HEK293T (cell line): ENCODE measurements around the gene S1PR4.
"Not testable (repeated sequence)": the region's sequence is repeated elsewhere in the genome, so short reads cannot be mapped to it uniquely, and the experiment has no call there.

Source experiments
- BHLHE40 ChIP-seq: fragments of 450-650 bp; IDR thresholded peaks from 2 replicates; pipeline ENCODE4 v1.6.1; 2016; ENCODE audit warnings: mild to moderate bottlenecking, moderate library complexity, borderline replicate concordance
- ELF4 ChIP-seq: fragments of 450-650 bp; IDR thresholded peaks from 2 replicates; pipeline ENCODE4 v1.6.1; 2017; ENCODE audit warnings: antibody characterized with exemption
- FOXK2 ChIP-seq: fragments of 450-650 bp; IDR thresholded peaks from 2 replicates; pipeline ENCODE4 v1.6.1; 2016; ENCODE audit warnings: mild to moderate bottlenecking
- NFRKB ChIP-seq: fragments of 450-650 bp; IDR thresholded peaks from 2 replicates; pipeline ENCODE4 v1.6.1; 2016; ENCODE audit warnings: mild to moderate bottlenecking, moderate library complexity
- SP1 ChIP-seq: fragments of 450-650 bp; IDR thresholded peaks from 2 replicates; pipeline ENCODE4 v1.6.1; 2017
- SUZ12 ChIP-seq: fragments of 450-650 bp; IDR thresholded peaks from 2 replicates; pipeline ENCODE4 v1.6.1; 2016; ENCODE audit warnings: mild to moderate bottlenecking
- TF ChIP-seq, protein P1 (sequence below): fragments of 450-650 bp; IDR thresholded peaks from 2 replicates; pipeline ENCODE4 v1.6.1; 2016

- not testable (repeated sequence) for TF ChIP-seq SUZ12, SP1, BHLHE40, NFRKB, ELF4, FOXK2
- TF ChIP-seq, protein P1, sequence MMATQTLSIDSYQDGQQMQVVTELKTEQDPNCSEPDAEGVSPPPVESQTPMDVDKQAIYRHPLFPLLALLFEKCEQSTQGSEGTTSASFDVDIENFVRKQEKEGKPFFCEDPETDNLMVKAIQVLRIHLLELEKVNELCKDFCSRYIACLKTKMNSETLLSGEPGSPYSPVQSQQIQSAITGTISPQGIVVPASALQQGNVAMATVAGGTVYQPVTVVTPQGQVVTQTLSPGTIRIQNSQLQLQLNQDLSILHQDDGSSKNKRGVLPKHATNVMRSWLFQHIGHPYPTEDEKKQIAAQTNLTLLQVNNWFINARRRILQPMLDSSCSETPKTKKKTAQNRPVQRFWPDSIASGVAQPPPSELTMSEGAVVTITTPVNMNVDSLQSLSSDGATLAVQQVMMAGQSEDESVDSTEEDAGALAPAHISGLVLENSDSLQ = not testable (repeated sequence)
Observed at GRCh38 chr19:3221576-3221975, 43.0 kb downstream of the S1PR4 start.
